Sigmoid colon (tissue), 7 donors: ENCODE results near the gene OR2V2. TPM values are rescaled to one million over a fixed set of nuclear protein-coding genes. Genes with fewer than 3 reads are reported as not detected.
"Not testable (repeated sequence)": the region's sequence is repeated elsewhere in the genome, so short reads cannot be mapped to it uniquely, and the experiment has no call there.

Experiments
- DNase-seq: peaks from one replicate; pipeline ENCODE4 v3.0.0-alpha.2; 2019
- H3K27ac ChIP-seq, 4 donors: fragments of 200-600 bp; sonication (generic); one replicate each; pipeline ENCODE4 v1.5.1; 2016 to 2019; ENCODE audit warnings: mild to moderate bottlenecking in 1 of 4
- H3K27me3 ChIP-seq, 3 donors: fragments of 200-600 bp; sonication (generic); one replicate each; pipeline ENCODE4 v1.5.1; 2019; ENCODE audit warnings: mild to moderate bottlenecking in 1 of 3
- H3K36me3 ChIP-seq, 4 donors: fragments of 200-600 bp; sonication (generic); one replicate each; pipeline ENCODE4 v1.5.1; 2016 to 2019
- H3K4me1 ChIP-seq, 4 donors: fragments of 200-600 bp; sonication (generic); one replicate each; pipeline ENCODE4 v1.5.1; 2017 to 2019
- H3K4me3 ChIP-seq, 4 donors: fragments of 200-600 bp; sonication (generic); one replicate each; pipeline ENCODE4 v1.5.1; 2017 to 2019; ENCODE audit warnings: mild to moderate bottlenecking in 2 of 4, moderate library complexity in 1 of 4
- H3K9me3 ChIP-seq, 4 donors: fragments of 200-600 bp in 3 of 4; sonication (generic) in 3 of 4; one replicate each; pipeline versions ENCODE4 v1.5.1 to v1.6.1; 2013 to 2019
- EP300 ChIP-seq, 4 donors: sonication (generic); formaldehyde crosslinking; IDR thresholded peaks; one replicate each; pipeline ENCODE4 v1.6.1; 2017; ENCODE audit warnings: antibody characterized with exemption in 4 of 4
- POLR2A ChIP-seq, 2 donors: fragments of 450-650 bp; IDR thresholded peaks; one replicate each; pipeline ENCODE4 v1.6.1; 2016; ENCODE audit warnings: antibody characterized with exemption in 2 of 2, mild to moderate bottlenecking in 2 of 2, moderate library complexity in 2 of 2
- POLR2AphosphoS5 ChIP-seq, 4 donors: sonication (generic); formaldehyde crosslinking; IDR thresholded peaks; one replicate each; pipeline ENCODE4 v1.6.1; 2017; ENCODE audit warnings: antibody characterized with exemption in 4 of 4
- WGBS, 2 donors: extraction: QIAGEN DNeasy Blood & Tissue Kit; methylation state at CpG; one replicate each; pipeline ENCODE4 v1.1.7; 2013; 5-methylcytosine and 5-hydroxymethylcytosine counted together
- intact Hi-C: fragments of 100-400 bp; cut with DNase I; formaldehyde crosslinking; loops from one replicate; pipeline ENCODE4 v1.15.1; 2023
- polyA plus RNA-seq, 3 donors: library from polyadenylated mRNA; stranded (reverse); fragments of 200-250 nt; gene quantifications; one replicate each; pipeline ENCODE4 v1.2.3, GENCODE V29; 2013
- total RNA-seq, 4 donors: library from RNA; depleted of rRNA; stranded (reverse); fragments of >200 nt; gene quantifications; one replicate each; pipeline ENCODE4 v1.1.0, GENCODE V29; 2016
- TF ChIP-seq, protein P1 (sequence below), 4 experiments: fragments of 450-650 bp in 3 of 4; fragments of 200-600 bp in 1 of 4; IDR thresholded peaks; one replicate each; pipeline ENCODE4 v1.5.1; 2016 to 2019; ENCODE audit warnings: antibody characterized with exemption in 4 of 4, mild to moderate bottlenecking in 3 of 4, moderate library complexity in 2 of 4
- donor health status: healthy with polysubstance abuse.
- donor health status: Bipolar disorder and iron deficiency.
- donor health status: healthy.

Gene OR2V2
- total RNA-seq (not detected), polyA plus RNA-seq (not detected)

- intact Hi-C loops, H3K9me3 ChIP-seq, H3K36me3 ChIP-seq, DNase-seq, H3K4me3 ChIP-seq, H3K27ac ChIP-seq, H3K4me1 ChIP-seq: not testable (repeated sequence)
- WGBS, 2 donors: 57 to 72% methylated on average over 7 of the region's 7 CpGs
- peaks cover 0 to 58% (median 14%) of the 10 kb centered on the region in 3 donors for H3K27me3 ChIP-seq
These were observed at the start of gene OR2V2 for GRCh38 chr5:181146927-181147636. TSS of gene OR2V2 (plus strand) at chr5:181147586. CDS start at chr5:181154943, 7,357 bp downstream.

DNA sequence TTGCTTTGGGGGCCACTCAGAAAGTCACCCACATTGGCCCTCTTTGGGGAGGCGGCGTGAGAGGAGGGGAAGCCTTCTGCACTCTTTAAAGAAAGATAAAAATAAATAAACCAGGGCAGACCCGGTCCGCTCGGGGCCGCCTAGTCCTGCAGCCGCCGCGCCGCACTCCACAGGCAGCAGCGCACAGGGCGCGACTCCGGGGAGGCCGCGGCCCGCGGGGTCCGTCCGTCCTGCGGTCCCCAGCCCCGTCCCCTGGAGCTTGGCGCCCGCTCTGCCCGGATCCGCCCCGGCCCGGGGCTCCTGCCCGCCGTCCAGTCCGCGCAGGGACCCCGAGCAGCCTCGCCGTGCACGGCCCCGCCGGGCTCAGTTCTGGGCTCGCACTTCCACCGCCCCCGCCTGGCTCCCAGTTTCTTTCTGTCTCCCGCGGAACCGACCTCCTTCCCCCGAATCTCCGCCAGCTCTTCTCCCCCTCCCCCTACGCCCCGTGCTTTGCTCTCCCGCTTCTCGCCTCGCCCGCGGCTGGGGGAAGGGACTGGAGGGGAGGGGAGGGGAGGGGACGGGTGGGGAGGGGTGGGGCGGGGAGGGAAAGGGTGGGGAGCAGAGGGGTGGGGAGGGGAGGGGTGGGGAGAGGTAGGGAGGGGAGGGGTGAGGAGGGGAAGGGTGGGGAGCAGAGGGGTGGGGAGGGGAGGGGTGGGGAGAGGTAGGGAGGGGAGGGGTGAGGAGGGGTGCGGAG lies 49.5 kb upstream of the OR2V2 start:
- WGBS, 2 donors: 0 to 3% methylated on average over 2 to 5 of the region's 56 CpGs
- H3K4me1 ChIP-seq, H3K27ac ChIP-seq, DNase-seq, H3K9me3 ChIP-seq, intact Hi-C loops, H3K36me3 ChIP-seq, H3K4me3 ChIP-seq: not testable (repeated sequence)
- H3K27me3 ChIP-seq: peaks cover 10 to 39% (median 27%) of the 10 kb centered on the region in 3 donors

DNA sequence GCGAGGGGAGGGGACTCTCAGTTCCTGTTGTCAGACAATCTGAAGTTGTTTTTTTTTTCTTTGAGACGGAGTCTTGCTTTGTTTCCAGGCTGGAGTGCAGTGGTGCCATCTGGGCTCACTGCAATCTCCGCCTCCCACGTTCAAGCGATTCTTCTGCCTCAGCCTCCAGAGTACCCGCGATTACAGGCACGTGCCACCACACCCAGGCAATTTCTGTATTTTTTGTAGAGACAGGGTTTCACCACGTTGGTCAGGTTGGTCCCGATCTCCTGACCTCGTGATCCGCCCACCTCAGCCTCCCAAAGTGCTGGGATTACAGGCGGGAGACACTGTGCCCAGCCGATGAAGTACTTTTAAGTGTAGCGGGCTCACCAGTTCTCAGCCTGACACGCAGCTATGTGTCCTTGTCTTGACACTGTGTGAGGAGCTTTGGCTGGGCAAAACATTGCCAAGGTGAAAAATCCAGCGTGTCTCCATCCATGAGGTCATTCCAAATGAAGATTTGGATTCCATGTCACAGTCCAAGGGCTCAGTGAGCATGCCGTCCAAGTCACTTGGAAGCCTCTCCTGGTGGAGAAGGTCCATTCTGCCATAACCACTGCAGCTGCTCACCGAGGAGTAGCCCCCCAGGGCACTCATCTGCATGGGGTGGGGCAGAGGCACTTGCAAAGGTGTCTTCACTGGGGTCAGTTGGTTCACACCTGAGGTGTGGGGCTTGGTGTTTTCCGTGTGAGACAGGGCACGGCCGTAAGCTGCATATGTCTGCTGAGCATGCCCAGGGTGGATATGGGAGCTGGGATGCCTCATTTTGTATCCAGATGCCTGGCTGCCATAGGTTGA lies 48.4 kb upstream of the OR2V2 start:
- Histone ChIP-seq H3K36me3 (no peaks in the 10 kb centered on the region), H3K27ac (no peak overlapping the region), H3K4me3 (no peak overlapping the region), H3K27me3 (peaks cover 11 to 32% (median 19%) of the 10 kb centered on the region in 3 donors), H3K4me1 (peaks cover 0 to 5% (median 2%) of the 10 kb centered on the region in 4 donors), H3K9me3 (no peaks in the 10 kb centered on the region)
- TF ChIP-seq, protein P1, sequence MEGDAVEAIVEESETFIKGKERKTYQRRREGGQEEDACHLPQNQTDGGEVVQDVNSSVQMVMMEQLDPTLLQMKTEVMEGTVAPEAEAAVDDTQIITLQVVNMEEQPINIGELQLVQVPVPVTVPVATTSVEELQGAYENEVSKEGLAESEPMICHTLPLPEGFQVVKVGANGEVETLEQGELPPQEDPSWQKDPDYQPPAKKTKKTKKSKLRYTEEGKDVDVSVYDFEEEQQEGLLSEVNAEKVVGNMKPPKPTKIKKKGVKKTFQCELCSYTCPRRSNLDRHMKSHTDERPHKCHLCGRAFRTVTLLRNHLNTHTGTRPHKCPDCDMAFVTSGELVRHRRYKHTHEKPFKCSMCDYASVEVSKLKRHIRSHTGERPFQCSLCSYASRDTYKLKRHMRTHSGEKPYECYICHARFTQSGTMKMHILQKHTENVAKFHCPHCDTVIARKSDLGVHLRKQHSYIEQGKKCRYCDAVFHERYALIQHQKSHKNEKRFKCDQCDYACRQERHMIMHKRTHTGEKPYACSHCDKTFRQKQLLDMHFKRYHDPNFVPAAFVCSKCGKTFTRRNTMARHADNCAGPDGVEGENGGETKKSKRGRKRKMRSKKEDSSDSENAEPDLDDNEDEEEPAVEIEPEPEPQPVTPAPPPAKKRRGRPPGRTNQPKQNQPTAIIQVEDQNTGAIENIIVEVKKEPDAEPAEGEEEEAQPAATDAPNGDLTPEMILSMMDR (IDR thresholded peaks at IDR 0.05): no peak
- no peak for TF ChIP-seq POLR2AphosphoS5 (IDR thresholded peaks at IDR 0.05)
- TF ChIP-seq POLR2A (IDR thresholded peaks at IDR 0.05): no peak
- no peak for TF ChIP-seq EP300 (IDR thresholded peaks at IDR 0.05)
- 20 to 22% methylated on average over 20 to 22 of the region's 22 CpGs for WGBS, 2 donors
- intact Hi-C loops: no loop called here
- no peak for DNase-seq

DNA sequence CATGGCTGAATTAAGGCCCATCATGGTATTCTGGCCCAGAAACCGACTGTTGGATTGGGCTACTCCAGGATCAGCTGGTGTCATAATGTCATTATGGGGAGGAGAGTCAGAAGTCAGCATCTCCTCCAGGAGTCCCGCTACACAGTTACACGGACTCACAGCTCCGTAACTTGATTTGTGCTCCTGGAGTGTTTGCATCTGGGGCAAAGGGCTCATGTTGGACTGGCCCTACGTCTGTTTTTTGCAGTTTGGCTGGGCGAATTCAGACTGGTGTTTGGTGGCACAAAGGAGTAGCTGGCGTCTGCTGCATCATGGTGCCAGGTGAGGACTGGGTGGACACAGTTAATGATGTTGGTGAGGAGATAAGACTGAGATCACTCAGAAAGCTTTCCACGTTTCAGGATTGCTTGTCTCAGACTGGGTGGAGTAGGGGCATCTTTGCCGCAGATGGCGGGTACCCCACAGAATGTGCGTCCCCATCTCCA lies 47.7 kb upstream of the OR2V2 start:
- Histone ChIP-seq H3K27me3 (peaks cover 11 to 37% (median 22%) of the 10 kb centered on the region in 3 donors), H3K4me3 (no peak overlapping the region), H3K9me3 (no peaks in the 10 kb centered on the region), H3K36me3 (no peaks in the 10 kb centered on the region), H3K27ac (no peak overlapping the region), H3K4me1 (peaks cover 0 to 5% (median 2%) of the 10 kb centered on the region in 4 donors)
- TF ChIP-seq, protein P1 (IDR thresholded peaks at IDR 0.05): no peak
- TF ChIP-seq EP300 (IDR thresholded peaks at IDR 0.05): no peak
- no peak for TF ChIP-seq POLR2AphosphoS5 (IDR thresholded peaks at IDR 0.05)
- TF ChIP-seq POLR2A (IDR thresholded peaks at IDR 0.05): no peak
- intact Hi-C loops: no loop called here
- 47 to 54% methylated on average over 11 of the region's 11 CpGs for WGBS, 2 donors
- DNase-seq: no peak

DNA sequence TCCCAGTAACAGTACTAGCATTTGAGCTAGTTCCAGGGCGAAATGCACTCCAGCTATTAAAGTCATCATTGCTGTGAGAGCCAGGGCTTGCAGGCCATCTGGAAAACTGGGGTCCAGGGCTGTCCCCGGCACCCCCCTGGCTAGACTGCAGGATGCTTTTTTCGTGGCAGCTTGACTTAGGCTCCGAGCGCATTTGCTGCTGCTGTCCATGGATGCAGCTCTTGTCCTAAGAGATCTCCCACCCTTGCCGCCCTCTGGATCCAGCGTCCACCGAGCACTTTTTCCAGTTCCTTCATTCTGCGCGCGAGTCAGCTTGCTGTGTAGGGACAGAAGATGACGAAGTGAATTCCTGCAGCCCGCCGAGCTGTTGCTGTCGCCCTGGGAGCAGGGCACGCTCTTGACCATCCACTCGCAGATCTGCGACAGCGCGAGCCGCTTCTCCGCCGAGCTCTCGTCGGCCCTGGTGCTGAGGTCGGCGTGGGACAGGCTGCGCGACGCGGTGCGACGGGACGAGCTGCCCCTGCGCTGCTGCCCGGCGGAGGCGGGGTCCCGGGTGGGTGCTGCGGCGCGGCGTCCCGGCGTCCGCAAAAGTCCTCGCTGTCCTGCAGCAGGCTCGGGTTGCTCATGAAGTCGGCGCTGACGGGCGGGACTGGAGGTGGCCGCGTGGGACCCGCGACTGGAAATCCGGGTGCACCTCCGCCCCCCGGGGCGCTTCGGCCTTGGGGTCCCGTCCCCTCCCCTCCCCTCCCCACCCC lies 47.1 kb upstream of the OR2V2 start:
- intact Hi-C loops: no loop called here

DNA sequence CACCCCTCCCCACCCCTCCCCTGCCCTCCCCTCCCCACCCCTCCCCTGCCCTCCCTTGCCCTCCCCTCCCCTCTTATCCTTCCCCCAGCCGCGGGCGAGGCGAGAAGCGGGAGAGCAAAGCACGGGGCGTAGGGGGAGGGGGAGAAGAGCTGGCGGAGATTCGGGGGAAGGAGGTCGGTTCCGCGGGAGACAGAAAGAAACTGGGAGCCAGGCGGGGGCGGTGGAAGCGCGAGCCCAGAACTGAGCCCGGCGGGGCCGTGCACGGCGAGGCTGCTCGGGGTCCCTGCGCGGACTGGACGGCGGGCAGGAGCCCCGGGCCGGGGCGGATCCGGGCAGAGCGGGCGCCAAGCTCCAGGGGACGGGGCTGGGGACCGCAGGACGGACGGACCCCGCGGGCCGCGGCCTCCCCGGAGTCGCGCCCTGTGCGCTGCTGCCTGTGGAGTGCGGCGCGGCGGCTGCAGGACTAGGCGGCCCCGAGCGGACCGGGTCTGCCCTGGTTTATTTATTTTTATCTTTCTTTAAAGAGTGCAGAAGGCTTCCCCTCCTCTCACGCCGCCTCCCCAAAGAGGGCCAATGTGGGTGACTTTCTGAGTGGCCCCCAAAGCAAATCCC lies 46.2 kb upstream of the OR2V2 start:
- H3K4me3 ChIP-seq, H3K36me3 ChIP-seq, DNase-seq, H3K27ac ChIP-seq, H3K9me3 ChIP-seq, intact Hi-C loops, H3K4me1 ChIP-seq: not testable (repeated sequence)
- H3K27me3 ChIP-seq: peaks cover 11 to 45% (median 26%) of the 10 kb centered on the region in 3 donors
- 7 to 9% methylated on average over 9 to 19 of the region's 54 CpGs for WGBS, 2 donors

More for the DNA sequence above, 47.1 kb upstream of the OR2V2 start:
- H3K27me3 ChIP-seq: peaks cover 11 to 41% (median 25%) of the 10 kb centered on the region in 3 donors
- H3K4me1 ChIP-seq: peaks cover 0 to 5% (median 2%) of the 10 kb centered on the region in 4 donors
- no peak overlapping the region for H3K27ac ChIP-seq
- no peak for DNase-seq
- H3K36me3 ChIP-seq: no peaks in the 10 kb centered on the region
- no peak overlapping the region for H3K4me3 ChIP-seq
- 6 to 12% methylated on average over 62 of the region's 62 CpGs for WGBS, 2 donors
- H3K9me3 ChIP-seq: no peaks in the 10 kb centered on the region
- TF ChIP-seq, protein P1 (IDR thresholded peaks at IDR 0.05): no peak
- no peak for TF ChIP-seq POLR2A (IDR thresholded peaks at IDR 0.05)
- no peak for TF ChIP-seq POLR2AphosphoS5 (IDR thresholded peaks at IDR 0.05)
- TF ChIP-seq EP300 (IDR thresholded peaks at IDR 0.05): no peak

GRCh38 chr5:181101930-181102674 lies 45.3 kb upstream of the OR2V2 start:
- intact Hi-C loops, H3K4me3 ChIP-seq, H3K27ac ChIP-seq, H3K36me3 ChIP-seq, H3K9me3 ChIP-seq, DNase-seq, H3K4me1 ChIP-seq: not testable (repeated sequence)
- H3K27me3 ChIP-seq: peaks cover 11 to 55% (median 34%) of the 10 kb centered on the region in 3 donors
- no CpG with 5 or more reads among the region's 30 CpGs for WGBS, 2 donors
